DMS 273 (cell line): ENCODE results near the gene EHMT1.
"Not testable (repeated sequence)": the region's sequence is repeated elsewhere in the genome, so short reads cannot be mapped to it uniquely, and the experiment has no call there.

ENCODE experiments used
- DNase-seq: peaks from one replicate; lab custom pipeline; 2025; ENCODE audit not compliant: unreplicated experiment; lab: John Stamatoyannopoulos, UW

EHMT1 gene

GRCh38 chr9:137734181-137734580 lies 115.4 kb downstream of the EHMT1 start:
- DNase-seq: no peak

GRCh38 chr9:137738182-137738696 lies 119.4 kb downstream of the EHMT1 start:
- not testable (repeated sequence) for DNase-seq

GRCh38 chr9:137738703-137739102 lies 119.9 kb downstream of the EHMT1 start:
- no peak for DNase-seq

GRCh38 chr9:137739371-137740309 lies 120.8 kb downstream of the EHMT1 start:
- peak; percentile 13 for DNase-seq

- peak; percentile 79 for DNase-seq
These were observed 121.5 kb downstream of the EHMT1 start for GRCh38 chr9:137740312-137740711.

- no peak for DNase-seq
These were observed 122.5 kb downstream of the EHMT1 start for GRCh38 chr9:137741330-137741729.

- DNase-seq: no peak
These were observed 123.9 kb downstream of the EHMT1 start for GRCh38 chr9:137742698-137743097.

- no peak for DNase-seq
These were observed 124.9 kb downstream of the EHMT1 start for GRCh38 chr9:137743695-137744094.

GRCh38 chr9:137744632-137745183 lies 125.9 kb downstream of the EHMT1 start:
- DNase-seq: no peak

GRCh38 chr9:137745541-137745991 lies 126.8 kb downstream of the EHMT1 start:
- DNase-seq: no peak

- DNase-seq: no peak
These were observed 129.5 kb downstream of the EHMT1 start for GRCh38 chr9:137748311-137748710.

- peak; percentile 23 for DNase-seq
These were observed 129.9 kb downstream of the EHMT1 start for GRCh38 chr9:137748741-137749140.

GRCh38 chr9:137749511-137749910 lies 130.7 kb downstream of the EHMT1 start:
- no peak for DNase-seq

GRCh38 chr9:137750007-137750406 lies 131.2 kb downstream of the EHMT1 start:
- DNase-seq: no peak

- DNase-seq: no peak
These were observed 131.8 kb downstream of the EHMT1 start for GRCh38 chr9:137750566-137750965.

- no peak for DNase-seq
These were observed 132.8 kb downstream of the EHMT1 start for GRCh38 chr9:137751616-137752015.

- no peak for DNase-seq
These were observed 133.6 kb downstream of the EHMT1 start for GRCh38 chr9:137752426-137752825.

GRCh38 chr9:137753192-137753765 lies 134.5 kb downstream of the EHMT1 start:
- no peak for DNase-seq

- DNase-seq: no peak
These were observed 136.6 kb downstream of the EHMT1 start for GRCh38 chr9:137755261-137755927.

GRCh38 chr9:137756045-137756744 lies 137.4 kb downstream of the EHMT1 start:
- no peak for DNase-seq

GRCh38 chr9:137757139-137757538 lies 138.3 kb downstream of the EHMT1 start:
- DNase-seq: no peak
